Sigmoid colon (tissue), 7 donors: ENCODE data around the gene CMTR1. TPM values are rescaled to one million over a fixed set of nuclear protein-coding genes. Genes with fewer than 3 reads are reported as not detected.

Experiments used
- DNase-seq: peaks from one replicate; pipeline ENCODE4 v3.0.0-alpha.2; 2019
- H3K27ac ChIP-seq, 4 donors: fragments of 200-600 bp; sonication (generic); one replicate each; pipeline ENCODE4 v1.5.1; 2016 to 2019; ENCODE audit warnings: mild to moderate bottlenecking in 1 of 4
- H3K27me3 ChIP-seq, 3 donors: fragments of 200-600 bp; sonication (generic); one replicate each; pipeline ENCODE4 v1.5.1; 2019; ENCODE audit warnings: mild to moderate bottlenecking in 1 of 3
- H3K36me3 ChIP-seq, 4 donors: fragments of 200-600 bp; sonication (generic); one replicate each; pipeline ENCODE4 v1.5.1; 2016 to 2019
- H3K4me1 ChIP-seq, 4 donors: fragments of 200-600 bp; sonication (generic); one replicate each; pipeline ENCODE4 v1.5.1; 2017 to 2019
- H3K4me3 ChIP-seq, 4 donors: fragments of 200-600 bp; sonication (generic); one replicate each; pipeline ENCODE4 v1.5.1; 2017 to 2019; ENCODE audit warnings: mild to moderate bottlenecking in 2 of 4, moderate library complexity in 1 of 4
- H3K9me3 ChIP-seq, 4 donors: fragments of 200-600 bp in 3 of 4; sonication (generic) in 3 of 4; one replicate each; pipeline versions ENCODE4 v1.5.1 to v1.6.1; 2013 to 2019
- EP300 ChIP-seq, 4 donors: sonication (generic); formaldehyde crosslinking; IDR thresholded peaks; one replicate each; pipeline ENCODE4 v1.6.1; 2017; ENCODE audit warnings: antibody characterized with exemption in 4 of 4
- POLR2A ChIP-seq, 2 donors: fragments of 450-650 bp; IDR thresholded peaks; one replicate each; pipeline ENCODE4 v1.6.1; 2016; ENCODE audit warnings: antibody characterized with exemption in 2 of 2, mild to moderate bottlenecking in 2 of 2, moderate library complexity in 2 of 2
- POLR2AphosphoS5 ChIP-seq, 4 donors: sonication (generic); formaldehyde crosslinking; IDR thresholded peaks; one replicate each; pipeline ENCODE4 v1.6.1; 2017; ENCODE audit warnings: antibody characterized with exemption in 4 of 4
- WGBS, 2 donors: extraction: QIAGEN DNeasy Blood & Tissue Kit; methylation state at CpG; one replicate each; pipeline ENCODE4 v1.1.7; 2013; 5-methylcytosine and 5-hydroxymethylcytosine counted together
- intact Hi-C: fragments of 100-400 bp; cut with DNase I; formaldehyde crosslinking; loops from one replicate; pipeline ENCODE4 v1.15.1; 2023
- polyA plus RNA-seq, 3 donors: library from polyadenylated mRNA; stranded (reverse); fragments of 200-250 nt; gene quantifications; one replicate each; pipeline ENCODE4 v1.2.3, GENCODE V29; 2013
- total RNA-seq, 4 donors: library from RNA; depleted of rRNA; stranded (reverse); fragments of >200 nt; gene quantifications; one replicate each; pipeline ENCODE4 v1.1.0, GENCODE V29; 2016
- TF ChIP-seq, protein P1 (sequence below), 4 experiments: fragments of 450-650 bp in 3 of 4; fragments of 200-600 bp in 1 of 4; IDR thresholded peaks; one replicate each; pipeline ENCODE4 v1.5.1; 2016 to 2019; ENCODE audit warnings: antibody characterized with exemption in 4 of 4, mild to moderate bottlenecking in 3 of 4, moderate library complexity in 2 of 4
- donor health status: healthy with polysubstance abuse.
- donor health status: Bipolar disorder and iron deficiency.
- donor health status: healthy.

CMTR1 gene
- total and polyA plus RNA-seq, 7 donors, result 4.2 to 33.5 (median 30.8) TPM

DNA sequence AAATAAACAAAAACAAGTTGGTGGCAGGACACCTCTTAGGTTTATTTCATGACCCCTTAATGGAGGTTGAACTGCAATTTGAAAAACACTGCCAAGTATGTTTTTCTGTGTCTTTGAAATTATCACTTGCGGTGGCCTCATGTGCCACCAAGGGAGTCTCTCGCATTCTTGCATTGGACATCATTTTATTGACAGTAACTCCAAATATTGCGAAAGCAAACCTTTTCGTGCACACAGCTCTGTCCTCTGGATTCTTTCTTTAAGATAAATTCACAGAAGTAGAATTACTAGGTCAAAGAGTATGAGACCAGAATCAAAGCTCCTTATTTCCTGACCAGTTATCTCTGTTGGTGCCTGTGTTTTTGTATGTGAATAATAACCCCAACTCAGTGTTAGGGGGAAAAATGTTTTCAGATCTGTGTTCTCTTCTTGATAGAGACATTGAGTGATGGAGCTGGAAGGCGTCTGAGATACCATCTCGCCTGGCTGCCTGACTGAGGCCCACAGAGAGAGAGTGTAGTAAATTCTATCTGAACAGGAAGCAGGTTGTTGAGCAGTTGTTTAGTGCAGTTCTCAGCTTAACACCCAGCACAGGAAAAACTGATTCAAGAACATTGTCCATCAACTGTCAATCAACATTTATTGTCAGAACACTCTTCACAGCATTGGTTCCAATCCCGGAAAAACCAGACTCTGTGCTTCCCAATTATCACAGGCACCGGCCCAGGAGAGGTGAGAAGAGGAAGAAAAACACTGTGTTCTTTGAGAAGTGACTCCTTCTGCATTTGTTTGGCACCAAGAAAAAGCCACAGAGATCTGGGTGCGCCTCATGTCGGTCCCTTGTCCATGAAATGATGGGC is 68.8 kb downstream of the CMTR1 start:
- no peak for DNase-seq
- intact Hi-C loops, result no loop called here
- 56 to 73% methylated on average over 10 of the region's 10 CpGs for WGBS, 2 donors
- H3K4me1 ChIP-seq, result peaks cover 0 to 10% (median 5%) of the 10 kb centered on the region in 4 donors
- no peaks in the 10 kb centered on the region for H3K9me3 ChIP-seq
- H3K27me3 ChIP-seq, result no peaks in the 10 kb centered on the region
- H3K36me3 ChIP-seq, result no peaks in the 10 kb centered on the region
- no peak overlapping the region for H3K27ac ChIP-seq
- TF ChIP-seq, protein P1, sequence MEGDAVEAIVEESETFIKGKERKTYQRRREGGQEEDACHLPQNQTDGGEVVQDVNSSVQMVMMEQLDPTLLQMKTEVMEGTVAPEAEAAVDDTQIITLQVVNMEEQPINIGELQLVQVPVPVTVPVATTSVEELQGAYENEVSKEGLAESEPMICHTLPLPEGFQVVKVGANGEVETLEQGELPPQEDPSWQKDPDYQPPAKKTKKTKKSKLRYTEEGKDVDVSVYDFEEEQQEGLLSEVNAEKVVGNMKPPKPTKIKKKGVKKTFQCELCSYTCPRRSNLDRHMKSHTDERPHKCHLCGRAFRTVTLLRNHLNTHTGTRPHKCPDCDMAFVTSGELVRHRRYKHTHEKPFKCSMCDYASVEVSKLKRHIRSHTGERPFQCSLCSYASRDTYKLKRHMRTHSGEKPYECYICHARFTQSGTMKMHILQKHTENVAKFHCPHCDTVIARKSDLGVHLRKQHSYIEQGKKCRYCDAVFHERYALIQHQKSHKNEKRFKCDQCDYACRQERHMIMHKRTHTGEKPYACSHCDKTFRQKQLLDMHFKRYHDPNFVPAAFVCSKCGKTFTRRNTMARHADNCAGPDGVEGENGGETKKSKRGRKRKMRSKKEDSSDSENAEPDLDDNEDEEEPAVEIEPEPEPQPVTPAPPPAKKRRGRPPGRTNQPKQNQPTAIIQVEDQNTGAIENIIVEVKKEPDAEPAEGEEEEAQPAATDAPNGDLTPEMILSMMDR (IDR thresholded peaks at IDR 0.05), result no peak
- TF ChIP-seq POLR2A (IDR thresholded peaks at IDR 0.05) (no peak), POLR2AphosphoS5 (IDR thresholded peaks at IDR 0.05) (no peak), EP300 (IDR thresholded peaks at IDR 0.05) (no peak)
- no peak overlapping the region for H3K4me3 ChIP-seq

DNA sequence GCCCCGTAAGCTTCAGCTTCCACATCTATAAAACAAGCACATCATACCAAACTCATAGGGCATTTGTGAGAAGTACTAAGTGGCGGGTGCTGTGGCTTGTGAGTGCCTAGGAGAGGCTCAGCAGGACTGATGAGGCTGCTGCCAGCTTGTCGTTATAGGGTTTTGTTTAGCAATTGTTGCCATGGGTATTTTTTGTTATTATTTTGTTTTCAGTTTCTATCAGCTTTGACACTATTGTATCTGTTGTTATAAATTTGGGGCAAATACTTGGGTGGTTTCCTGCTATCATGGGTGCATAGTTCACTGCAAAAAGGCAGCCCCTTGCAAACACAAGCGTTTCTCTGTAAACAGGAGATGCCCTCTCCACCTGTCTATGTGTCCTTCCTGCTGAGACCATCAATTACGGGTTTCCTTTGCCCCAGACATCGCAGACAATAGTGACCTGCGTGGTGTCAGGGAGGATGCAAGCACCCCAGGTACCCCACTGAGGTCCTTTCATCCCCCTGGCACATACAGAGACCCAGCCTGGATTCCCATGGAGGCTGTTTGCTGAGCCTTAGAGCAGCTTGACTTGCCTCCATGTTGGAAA is 69.8 kb downstream of the CMTR1 start:
- no peaks in the 10 kb centered on the region for H3K27me3 ChIP-seq
- intact Hi-C loops, result no loop called here
- no peaks in the 10 kb centered on the region for H3K36me3 ChIP-seq
- no peak for DNase-seq
- 52% methylated on average over 7 of the region's 7 CpGs for WGBS, 2 donors
- H3K27ac ChIP-seq, result no peak overlapping the region
- TF ChIP-seq POLR2A (IDR thresholded peaks at IDR 0.05) (no peak), EP300 (IDR thresholded peaks at IDR 0.05) (no peak), POLR2AphosphoS5 (IDR thresholded peaks at IDR 0.05) (no peak)
- TF ChIP-seq, protein P1 (IDR thresholded peaks at IDR 0.05), result no peak
- peaks cover 0 to 10% (median 5%) of the 10 kb centered on the region in 4 donors for H3K4me1 ChIP-seq
- H3K4me3 ChIP-seq, result no peak overlapping the region
- H3K9me3 ChIP-seq, result no peaks in the 10 kb centered on the region

DNA sequence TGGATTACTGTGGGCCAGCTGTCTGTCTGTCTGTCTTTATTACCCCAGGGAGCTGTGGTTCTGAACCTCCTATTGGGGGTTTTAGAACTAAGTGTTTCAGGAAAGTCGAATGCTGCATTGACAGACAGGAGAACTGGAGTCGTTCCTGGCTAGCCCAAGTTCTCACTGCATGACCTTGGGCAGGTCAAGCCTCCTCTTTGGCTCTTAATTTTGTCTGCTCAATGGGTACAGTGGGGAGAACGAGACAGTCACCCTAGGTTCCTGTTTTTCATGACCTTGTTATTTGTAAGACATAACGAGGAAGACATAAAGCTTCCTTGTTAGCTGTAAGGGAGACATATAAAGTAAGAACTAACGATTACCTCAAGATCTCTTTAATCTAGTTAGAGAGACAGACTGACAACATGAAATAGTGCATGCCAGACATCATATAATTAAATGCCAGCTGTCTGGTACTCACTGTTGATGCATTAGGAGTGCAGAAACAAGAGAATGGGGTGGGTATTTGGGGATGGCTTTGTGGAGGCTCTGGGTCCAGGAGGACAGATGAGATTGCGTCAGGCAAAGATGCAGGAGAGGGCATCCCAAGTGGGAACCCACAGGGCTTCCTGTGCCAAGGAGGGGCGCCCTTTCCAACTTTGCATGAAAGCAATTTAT is 70.4 kb downstream of the CMTR1 start:
- DNase-seq, result no peak
- no peaks in the 10 kb centered on the region for H3K27me3 ChIP-seq
- no peaks in the 10 kb centered on the region for H3K36me3 ChIP-seq
- 51 to 60% methylated on average over 7 of the region's 7 CpGs for WGBS, 2 donors
- no peak overlapping the region for H3K27ac ChIP-seq
- H3K4me1 ChIP-seq, result peaks cover 0 to 10% (median 5%) of the 10 kb centered on the region in 4 donors
- no peak overlapping the region for H3K4me3 ChIP-seq
- H3K9me3 ChIP-seq, result no peaks in the 10 kb centered on the region
- TF ChIP-seq POLR2A (IDR thresholded peaks at IDR 0.05) (no peak), POLR2AphosphoS5 (IDR thresholded peaks at IDR 0.05) (no peak), EP300 (IDR thresholded peaks at IDR 0.05) (no peak)
- TF ChIP-seq, protein P1 (IDR thresholded peaks at IDR 0.05), result no peak
- intact Hi-C loops, result no loop called here

DNA sequence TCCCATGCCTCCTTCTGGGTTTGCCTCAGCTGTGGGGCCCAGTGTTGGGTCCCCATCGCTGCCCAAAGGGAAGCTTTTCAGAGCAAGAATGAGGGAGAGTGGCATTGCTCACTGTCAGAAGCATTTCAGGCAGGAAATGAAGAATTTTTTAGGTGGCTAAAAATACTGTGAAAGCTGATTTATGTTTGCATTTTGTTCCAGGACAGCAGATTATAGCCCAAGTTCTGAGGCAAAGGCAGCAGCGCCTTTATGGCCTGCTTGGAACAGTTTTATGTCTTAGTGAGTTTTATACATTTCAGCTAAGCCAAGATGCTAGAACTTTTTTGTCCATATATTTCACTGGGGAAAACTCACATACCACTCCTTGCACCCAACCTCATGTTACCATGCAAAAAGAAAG is 71.0 kb downstream of the CMTR1 start:
- 55 to 78% methylated on average over 2 of the region's 2 CpGs for WGBS, 2 donors
- TF ChIP-seq EP300 (IDR thresholded peaks at IDR 0.05) (no peak), POLR2AphosphoS5 (IDR thresholded peaks at IDR 0.05) (no peak), POLR2A (IDR thresholded peaks at IDR 0.05) (no peak)
- TF ChIP-seq, protein P1 (IDR thresholded peaks at IDR 0.05), result no peak

More for the DNA sequence above, 71.0 kb downstream of the CMTR1 start:
- no peak overlapping the region for H3K27ac ChIP-seq
- no peak overlapping the region for H3K4me3 ChIP-seq
- H3K36me3 ChIP-seq, result no peaks in the 10 kb centered on the region
- no peaks in the 10 kb centered on the region for H3K9me3 ChIP-seq
- H3K4me1 ChIP-seq, result peaks cover 0 to 5% (median 3%) of the 10 kb centered on the region in 4 donors
- H3K27me3 ChIP-seq, result no peaks in the 10 kb centered on the region
- intact Hi-C loops, result no loop called here
- no peak for DNase-seq
